GM19099 (cell line): ENCODE results near the gene PCDHGA3.
A peak's percentile ranks its signal among the peaks of the same experiment; 100 is the strongest.

Experiments
- POLR2A ChIP-seq: IDR thresholded peaks from 3 replicates; pipeline ENCODE4 v1.6.1; 2011; ENCODE audit warnings: low read depth; ENCODE audit not compliant: insufficient read length; ENCODE audit errors: extremely low read depth

Gene PCDHGA3

DNA sequence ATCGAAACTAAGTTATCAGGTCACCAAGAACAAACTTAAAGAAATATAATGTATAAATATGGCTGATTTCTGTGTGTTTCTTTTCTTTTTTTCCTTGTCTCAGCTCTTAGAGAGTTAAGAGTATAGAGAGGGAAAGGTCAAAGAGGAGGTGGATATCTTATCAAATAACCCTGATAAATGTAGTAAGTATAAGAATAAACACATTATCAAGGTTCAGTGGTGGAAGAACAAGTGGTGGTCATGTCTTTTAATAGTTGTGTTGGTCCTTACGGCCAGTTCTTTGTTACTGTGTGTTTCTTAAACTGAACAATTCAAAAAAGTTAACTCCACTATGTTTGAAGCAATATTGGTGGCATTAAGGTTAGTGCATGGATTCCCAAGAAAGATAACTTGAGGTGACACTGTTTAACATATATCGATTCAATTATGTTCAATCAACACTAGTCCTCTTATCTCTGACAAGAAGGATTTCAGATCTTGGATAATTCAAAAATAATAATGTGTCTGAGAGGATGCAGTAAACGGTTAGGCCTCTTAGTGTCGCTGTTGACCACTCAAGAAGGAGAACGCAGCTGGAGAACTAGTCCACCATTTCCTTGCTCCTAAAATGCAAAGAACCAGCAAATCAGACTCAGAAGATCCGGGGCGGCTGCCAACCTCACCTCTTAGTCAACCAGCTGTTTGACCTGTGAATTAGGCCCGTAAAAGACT is at the start of gene PCDHGA3:
Gene PCDHGA3 (plus strand): TSS at position 588 of the 711 bp plus-strand sequence. CDS start 205 bp downstream, outside the sequence.
- TF ChIP-seq POLR2A = no peak

DNA sequence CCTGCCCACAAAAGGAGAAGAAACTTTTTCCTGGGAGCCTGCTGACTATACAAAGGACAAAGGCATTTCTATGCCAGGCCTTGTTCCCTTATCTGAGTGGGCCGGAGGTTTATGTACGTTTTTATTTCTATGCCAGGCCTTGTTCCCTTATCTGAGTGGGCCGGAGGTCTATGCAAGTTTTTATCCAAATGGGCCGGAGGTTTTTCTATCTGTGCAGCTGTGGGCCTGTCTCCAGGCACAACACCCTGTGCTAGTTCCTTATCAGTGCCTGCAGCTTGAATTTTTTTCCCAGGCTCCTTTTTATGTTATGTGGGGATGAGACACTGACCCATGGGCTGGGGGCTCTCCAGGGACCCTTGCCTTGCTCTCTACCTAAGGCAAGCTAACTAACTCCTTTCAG is 45.3 kb upstream of the PCDHGA3 start:
- no peak for TF ChIP-seq POLR2A

DNA sequence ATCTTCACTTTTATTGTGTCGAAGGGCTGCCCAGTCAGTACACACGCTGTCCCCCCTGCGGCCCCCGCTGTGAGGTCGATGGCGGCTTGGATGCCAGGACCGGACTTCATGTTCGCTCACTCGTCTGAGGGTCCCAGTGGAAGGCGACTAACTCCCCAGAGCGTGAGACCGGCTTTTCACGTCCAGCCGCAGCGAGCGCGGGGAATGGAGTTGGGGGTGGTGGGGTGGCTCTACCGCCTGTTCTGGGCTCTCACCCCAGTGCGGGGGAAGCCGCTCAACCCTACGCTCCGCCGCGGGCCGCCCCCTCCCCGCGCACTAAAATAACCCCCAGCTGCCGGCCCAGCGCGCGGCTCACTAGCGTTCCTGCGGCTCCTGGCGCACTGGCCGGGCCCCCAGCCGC is 39.9 kb upstream of the PCDHGA3 start, which contains the start of gene SLC25A2:
Gene SLC25A2 (minus strand): TSS at position 294 of the 400 bp plus-strand sequence. CDS start 184 bp downstream, at position 110.
- TF ChIP-seq POLR2A = no peak

- no peak for TF ChIP-seq POLR2A
Observed at GRCh38 chr5:141306630-141307029, 37.0 kb upstream of the PCDHGA3 start.

- TF ChIP-seq POLR2A = no peak
Observed at GRCh38 chr5:141313711-141314110, 29.9 kb upstream of the PCDHGA3 start.

- no peak for TF ChIP-seq POLR2A
Observed at GRCh38 chr5:141319202-141319601, 24.4 kb upstream of the PCDHGA3 start.

- TF ChIP-seq POLR2A = no peak
Observed at GRCh38 chr5:141319699-141320098, 23.9 kb upstream of the PCDHGA3 start.

- peak; percentile 98 for TF ChIP-seq POLR2A
Observed at GRCh38 chr5:141320225-141321169, 23.1 kb upstream of the PCDHGA3 start, which contains the start of gene TAF7. TAF7 (minus strand) TSS chr5:141320784; CDS start chr5:141320044, 740 bp downstream.

DNA sequence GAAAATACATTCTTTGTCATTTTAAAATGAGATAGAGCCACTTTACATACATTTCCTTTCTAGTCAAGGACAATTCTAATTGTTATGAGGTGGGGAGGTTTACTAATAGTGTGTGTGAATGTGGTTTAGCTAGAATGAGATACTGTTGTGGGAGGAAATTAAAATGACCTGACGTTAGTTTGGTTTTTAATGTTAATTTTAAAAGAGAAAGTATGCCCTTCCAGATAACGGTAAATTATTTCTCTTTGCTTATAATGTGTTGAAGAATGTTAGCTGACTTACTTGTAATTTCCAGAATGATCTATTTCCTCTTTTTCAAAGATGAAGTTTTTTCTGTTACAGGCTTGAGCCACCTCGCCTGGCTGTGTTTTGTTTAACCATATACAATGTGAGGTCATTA is 21.4 kb upstream of the PCDHGA3 start:
- TF ChIP-seq POLR2A = no peak

- peak; percentile 40 for TF ChIP-seq POLR2A
Observed at GRCh38 chr5:141326088-141326854, 17.4 kb upstream of the PCDHGA3 start.

DNA sequence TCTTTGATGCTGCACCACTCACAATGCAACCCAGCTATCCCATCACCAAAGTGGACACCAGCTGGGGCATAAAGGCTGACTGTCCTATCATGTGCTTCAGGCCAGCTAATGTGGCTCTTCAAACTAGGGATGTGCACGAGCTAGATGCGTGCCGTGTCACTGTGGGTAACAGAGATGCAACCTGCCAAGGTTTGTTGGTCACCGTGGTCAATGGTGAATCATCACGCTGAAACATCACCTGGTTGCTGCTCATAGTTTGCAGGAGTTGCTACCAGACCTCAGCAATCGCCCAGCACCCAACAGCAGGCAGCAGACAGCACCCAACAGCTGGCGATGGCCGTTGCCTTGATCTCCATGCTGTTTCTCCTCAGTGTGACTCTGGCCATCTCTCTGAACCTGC is 15.4 kb upstream of the PCDHGA3 start:
- no peak for TF ChIP-seq POLR2A

DNA sequence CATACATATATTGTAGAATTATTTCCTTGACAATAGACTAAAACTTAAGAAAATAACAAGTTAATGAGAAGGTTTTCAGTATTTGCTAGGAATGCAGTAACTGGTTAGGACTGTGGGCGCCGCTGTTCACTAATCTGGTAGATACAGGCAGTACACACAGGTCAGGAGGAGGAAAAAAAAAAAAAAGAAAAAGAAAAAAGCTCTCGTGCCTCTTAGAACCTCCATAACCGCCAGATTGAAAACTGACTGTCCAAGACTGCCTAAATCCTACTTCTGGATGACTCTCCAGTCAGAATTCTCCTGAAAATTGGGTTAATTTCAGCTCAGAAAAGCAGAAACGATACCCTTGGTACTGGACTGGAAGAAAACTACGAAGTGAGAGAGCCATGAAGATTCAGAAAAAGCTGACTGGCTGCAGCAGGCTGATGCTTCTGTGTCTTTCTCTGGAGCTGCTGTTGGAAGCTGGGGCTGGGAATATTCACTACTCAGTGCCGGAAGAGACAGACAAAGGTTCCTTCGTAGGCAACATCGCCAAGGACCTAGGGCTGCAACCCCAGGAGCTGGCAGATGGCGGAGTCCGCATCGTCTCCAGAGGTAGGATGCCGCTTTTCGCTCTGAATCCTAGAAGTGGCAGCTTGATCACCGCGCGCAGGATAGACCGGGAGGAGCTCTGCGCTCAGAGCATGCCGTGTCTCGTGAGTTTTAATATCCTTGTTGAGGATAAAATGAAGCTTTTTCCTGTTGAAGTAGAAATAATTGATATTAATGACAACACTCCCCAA is 13.1 kb upstream of the PCDHGA3 start, which contains the start of gene PCDHGA1:
Gene PCDHGA1 (plus strand): TSS at position 216 of the 782 bp plus-strand sequence.
- no peak for TF ChIP-seq POLR2A

GRCh38 chr5:141338538-141339306 is 4.9 kb upstream of the PCDHGA3 start, which contains the start of gene PCDHGA2:
PCDHGA2 (plus strand) TSS chr5:141338760.
- no peak for TF ChIP-seq POLR2A
